ENCODE results near the gene SLC7A10.

DNA sequence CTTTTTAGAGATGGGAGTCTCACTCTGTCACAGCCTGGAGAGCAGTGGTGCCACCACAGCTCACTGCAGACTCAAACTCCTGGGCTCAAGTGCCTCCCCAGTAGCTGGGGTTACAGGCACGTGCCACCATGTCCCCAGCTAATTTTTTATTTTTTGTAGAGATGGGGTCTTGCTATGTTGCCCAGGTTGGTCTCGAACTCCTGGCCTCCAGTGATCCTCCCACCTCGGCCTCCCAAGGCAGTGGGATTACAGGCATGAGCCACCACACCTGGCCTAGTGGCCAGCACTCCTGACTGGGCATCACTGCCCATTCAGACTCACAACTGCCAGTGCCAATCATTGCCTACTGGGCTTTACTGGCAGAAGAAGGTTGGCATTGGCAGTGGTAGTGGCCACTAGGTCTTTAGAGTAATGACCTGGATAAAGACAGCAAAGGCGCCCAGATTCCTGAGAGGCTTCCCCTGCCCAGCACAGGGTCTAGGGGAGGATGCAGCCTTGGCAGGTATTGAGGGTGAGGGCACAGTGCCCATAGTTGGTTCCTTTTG lies 26.8 kb upstream of the SLC7A10 start:
- TF ChIP-seq, protein P1, sequence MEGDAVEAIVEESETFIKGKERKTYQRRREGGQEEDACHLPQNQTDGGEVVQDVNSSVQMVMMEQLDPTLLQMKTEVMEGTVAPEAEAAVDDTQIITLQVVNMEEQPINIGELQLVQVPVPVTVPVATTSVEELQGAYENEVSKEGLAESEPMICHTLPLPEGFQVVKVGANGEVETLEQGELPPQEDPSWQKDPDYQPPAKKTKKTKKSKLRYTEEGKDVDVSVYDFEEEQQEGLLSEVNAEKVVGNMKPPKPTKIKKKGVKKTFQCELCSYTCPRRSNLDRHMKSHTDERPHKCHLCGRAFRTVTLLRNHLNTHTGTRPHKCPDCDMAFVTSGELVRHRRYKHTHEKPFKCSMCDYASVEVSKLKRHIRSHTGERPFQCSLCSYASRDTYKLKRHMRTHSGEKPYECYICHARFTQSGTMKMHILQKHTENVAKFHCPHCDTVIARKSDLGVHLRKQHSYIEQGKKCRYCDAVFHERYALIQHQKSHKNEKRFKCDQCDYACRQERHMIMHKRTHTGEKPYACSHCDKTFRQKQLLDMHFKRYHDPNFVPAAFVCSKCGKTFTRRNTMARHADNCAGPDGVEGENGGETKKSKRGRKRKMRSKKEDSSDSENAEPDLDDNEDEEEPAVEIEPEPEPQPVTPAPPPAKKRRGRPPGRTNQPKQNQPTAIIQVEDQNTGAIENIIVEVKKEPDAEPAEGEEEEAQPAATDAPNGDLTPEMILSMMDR (IDR thresholded peaks at IDR 0.05; ENCODE audit: low read depth, low read length, poor library complexity, severe bottlenecking) = no peak
- no peak for TF ChIP-seq EZH2phosphoT487 (IDR thresholded peaks at IDR 0.05; ENCODE audit: borderline replicate concordance, low read length)
